ENCODE data around the gene TLE3. TPM values are rescaled to one million over a fixed set of nuclear protein-coding genes. Genes with fewer than 3 reads are reported as not detected.

Gene TLE3
- total RNA-seq, 1 experiment from 2014 or later = 98.2 TPM

- H3K36me3 Mint-ChIP-seq (ENCODE audit: insufficient read depth in 1 of 3, low read depth in 3 of 3) = peaks cover 37 to 75% (median 62%) of the 10 kb centered on the region in 3 experiments
- no peaks in the 10 kb centered on the region for H3K9me3 Mint-ChIP-seq
- Histone ChIP-seq H2BK20ac (ENCODE audit: low read depth, low read length, poor library complexity, severe bottlenecking) (no peak overlapping the region), H3K23ac (ENCODE audit: insufficient read length, low read depth, low read length) (no peak overlapping the region), H3K9me3 (ENCODE audit: control insufficient read depth, low read depth, low read length) (no peaks in the 10 kb centered on the region), H3K27me3 (ENCODE audit: insufficient read depth, low read length) (no peaks in the 10 kb centered on the region), H3K79me2 (ENCODE audit: insufficient read depth, low read length) (no peaks in the 10 kb centered on the region), H3K23me2 (ENCODE audit: insufficient read length, low read depth, low read length, poor library complexity, severe bottlenecking) (no peaks in the 10 kb centered on the region), H3K4ac (ENCODE audit: low read depth, low read length) (no peak overlapping the region), H3K4me2 (ENCODE audit: insufficient read depth, insufficient read length, low read length) (no peak overlapping the region), H2AFZ (ENCODE audit: low read length) (no peak overlapping the region), H3T11ph (ENCODE audit: low read length) (no peak overlapping the region), H3K27ac (ENCODE audit: insufficient read length, low read depth, low read length) (no peak overlapping the region), H3K9ac (ENCODE audit: extremely low read depth, insufficient read length, low read length) (no peak overlapping the region), H3K4me1 (ENCODE audit: insufficient read depth, low read length) (no peaks in the 10 kb centered on the region), H2BK120ac (ENCODE audit: low read depth, low read length, poor library complexity, severe bottlenecking) (no peak overlapping the region), H2BK12ac (ENCODE audit: insufficient read length, low read depth, low read length) (no peak overlapping the region), H2BK5ac (ENCODE audit: insufficient read length, low read length) (no peak overlapping the region), H4K91ac (ENCODE audit: insufficient read length, low read depth, low read length) (no peak overlapping the region), H2AK5ac (ENCODE audit: insufficient read length, low read length) (no peak overlapping the region), H4K5ac (ENCODE audit: insufficient read length, low read depth, low read length) (no peak overlapping the region), H4K20me1 (ENCODE audit: control insufficient read depth, insufficient read depth, insufficient read length) (no peaks in the 10 kb centered on the region), H3K14ac (ENCODE audit: insufficient read depth, low read length) (no peak overlapping the region), H2BK15ac (ENCODE audit: low read depth, low read length) (no peak overlapping the region), H3K56ac (ENCODE audit: insufficient read length, low read depth, low read length) (no peak overlapping the region), H3K79me1 (ENCODE audit: insufficient read depth, low read depth, low read length, poor library complexity, severe bottlenecking) (no peaks in the 10 kb centered on the region), H3K18ac (ENCODE audit: insufficient read length, low read depth, low read length) (no peak overlapping the region), H4K8ac (replicated peaks; ENCODE audit: insufficient read length, low read depth, low read length) (no peak overlapping the region)
- peaks cover 2% of the 10 kb centered on the region; the same call in 1 of the 2 replicates for H3K27me3 Mint-ChIP-seq (ENCODE audit: low read depth)
- TF ChIP-seq, protein P1, sequence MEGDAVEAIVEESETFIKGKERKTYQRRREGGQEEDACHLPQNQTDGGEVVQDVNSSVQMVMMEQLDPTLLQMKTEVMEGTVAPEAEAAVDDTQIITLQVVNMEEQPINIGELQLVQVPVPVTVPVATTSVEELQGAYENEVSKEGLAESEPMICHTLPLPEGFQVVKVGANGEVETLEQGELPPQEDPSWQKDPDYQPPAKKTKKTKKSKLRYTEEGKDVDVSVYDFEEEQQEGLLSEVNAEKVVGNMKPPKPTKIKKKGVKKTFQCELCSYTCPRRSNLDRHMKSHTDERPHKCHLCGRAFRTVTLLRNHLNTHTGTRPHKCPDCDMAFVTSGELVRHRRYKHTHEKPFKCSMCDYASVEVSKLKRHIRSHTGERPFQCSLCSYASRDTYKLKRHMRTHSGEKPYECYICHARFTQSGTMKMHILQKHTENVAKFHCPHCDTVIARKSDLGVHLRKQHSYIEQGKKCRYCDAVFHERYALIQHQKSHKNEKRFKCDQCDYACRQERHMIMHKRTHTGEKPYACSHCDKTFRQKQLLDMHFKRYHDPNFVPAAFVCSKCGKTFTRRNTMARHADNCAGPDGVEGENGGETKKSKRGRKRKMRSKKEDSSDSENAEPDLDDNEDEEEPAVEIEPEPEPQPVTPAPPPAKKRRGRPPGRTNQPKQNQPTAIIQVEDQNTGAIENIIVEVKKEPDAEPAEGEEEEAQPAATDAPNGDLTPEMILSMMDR (conservative IDR thresholded peaks at IDR 0.05) = no peak
- DNase-seq = no peak
- H3K4me1 Mint-ChIP-seq = peaks cover 12 to 19% of the 10 kb centered on the region in 2 experiments
- 100% methylated on average over 2 of the region's 9 CpGs for WGBS (ENCODE audit: extremely low coverage, insufficient read length, low lambda C conversion rate)
- no peak overlapping the region for H3K4me3 Mint-ChIP-seq
- peak overlapping the region in 1 of 3 experiments; percentile 10; a peak in 1 of 7 replicates for H3K27ac Mint-ChIP-seq
Observed at GRCh38 chr15:70050441-70050840, 47.3 kb downstream of the TLE3 start.

Measured in H9 (cell line).